ENCODE data around the gene CCDC12. TPM values are rescaled to one million over a fixed set of nuclear protein-coding genes. Genes with fewer than 3 reads are reported as not detected.

CCDC12 gene
- total RNA-seq, 1 donor from 2014 or later, result 60.3 TPM

DNA sequence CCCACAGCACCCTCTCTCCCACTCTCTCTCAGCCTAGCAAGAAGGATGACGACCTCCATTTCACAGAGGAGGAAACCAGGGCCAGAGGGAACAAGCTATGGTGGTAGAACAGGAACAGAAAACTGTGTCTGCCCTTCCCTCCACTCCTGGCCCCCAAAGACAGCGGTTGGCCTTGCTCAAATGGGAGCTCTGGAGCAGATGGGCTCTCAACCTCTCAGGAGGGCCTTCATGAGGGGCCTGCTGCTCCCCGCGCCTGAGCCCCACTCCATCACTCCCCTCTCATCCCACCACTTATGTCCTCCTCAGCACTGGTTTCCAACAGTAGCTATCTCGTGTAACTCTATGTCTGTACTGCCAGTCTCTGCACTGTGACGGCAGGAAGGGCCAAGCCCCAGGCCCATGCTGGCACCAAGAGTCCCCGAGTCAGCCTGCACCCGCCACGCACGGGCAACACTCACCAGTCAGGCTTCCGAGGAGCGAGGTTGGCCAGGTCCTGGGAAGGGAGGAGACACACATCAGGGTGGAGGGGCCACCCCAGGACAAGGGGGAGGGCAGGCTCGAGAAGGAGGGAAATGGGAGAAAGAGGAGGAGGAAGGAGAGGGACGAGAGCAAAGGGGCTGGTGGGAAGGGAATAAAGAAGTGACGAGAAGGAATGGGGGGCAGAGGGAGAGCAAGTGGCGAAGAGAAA, 53.5 kb downstream of the CCDC12 start:
- H3K4me3 ChIP-seq (ENCODE audit: low read depth, low read length), result no peak overlapping the region
- DNase-seq (ENCODE audit: low read depth), result no peak
- TF ChIP-seq, protein P1, sequence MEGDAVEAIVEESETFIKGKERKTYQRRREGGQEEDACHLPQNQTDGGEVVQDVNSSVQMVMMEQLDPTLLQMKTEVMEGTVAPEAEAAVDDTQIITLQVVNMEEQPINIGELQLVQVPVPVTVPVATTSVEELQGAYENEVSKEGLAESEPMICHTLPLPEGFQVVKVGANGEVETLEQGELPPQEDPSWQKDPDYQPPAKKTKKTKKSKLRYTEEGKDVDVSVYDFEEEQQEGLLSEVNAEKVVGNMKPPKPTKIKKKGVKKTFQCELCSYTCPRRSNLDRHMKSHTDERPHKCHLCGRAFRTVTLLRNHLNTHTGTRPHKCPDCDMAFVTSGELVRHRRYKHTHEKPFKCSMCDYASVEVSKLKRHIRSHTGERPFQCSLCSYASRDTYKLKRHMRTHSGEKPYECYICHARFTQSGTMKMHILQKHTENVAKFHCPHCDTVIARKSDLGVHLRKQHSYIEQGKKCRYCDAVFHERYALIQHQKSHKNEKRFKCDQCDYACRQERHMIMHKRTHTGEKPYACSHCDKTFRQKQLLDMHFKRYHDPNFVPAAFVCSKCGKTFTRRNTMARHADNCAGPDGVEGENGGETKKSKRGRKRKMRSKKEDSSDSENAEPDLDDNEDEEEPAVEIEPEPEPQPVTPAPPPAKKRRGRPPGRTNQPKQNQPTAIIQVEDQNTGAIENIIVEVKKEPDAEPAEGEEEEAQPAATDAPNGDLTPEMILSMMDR (conservative IDR thresholded peaks at IDR 0.05; ENCODE audit: low read depth, low read length), result no peak

DNA sequence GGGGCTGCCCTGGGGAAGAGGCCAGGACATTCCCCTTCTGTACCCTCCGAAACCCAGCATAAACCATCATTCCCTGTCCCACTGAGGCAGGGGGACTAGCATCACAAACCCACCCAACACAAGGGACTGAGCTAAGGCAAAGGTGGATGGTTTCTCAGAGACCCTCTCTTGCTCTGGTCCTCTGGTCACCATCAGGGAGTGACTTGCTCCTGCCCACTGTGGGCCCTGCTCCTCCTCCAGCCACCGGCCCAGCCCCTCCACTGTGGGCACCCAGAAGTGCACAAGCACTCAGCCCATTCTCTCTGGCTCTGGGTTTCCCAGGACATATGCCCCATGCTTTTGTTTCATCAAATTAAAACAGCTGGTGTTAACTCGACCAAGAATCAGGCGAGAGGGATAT, 54.1 kb downstream of the CCDC12 start:
- no peak for DNase-seq (ENCODE audit: low read depth)
- TF ChIP-seq, protein P1 (conservative IDR thresholded peaks at IDR 0.05; ENCODE audit: low read depth, low read length), result no peak
- no peak overlapping the region for H3K4me3 ChIP-seq (ENCODE audit: low read depth, low read length)

DNA sequence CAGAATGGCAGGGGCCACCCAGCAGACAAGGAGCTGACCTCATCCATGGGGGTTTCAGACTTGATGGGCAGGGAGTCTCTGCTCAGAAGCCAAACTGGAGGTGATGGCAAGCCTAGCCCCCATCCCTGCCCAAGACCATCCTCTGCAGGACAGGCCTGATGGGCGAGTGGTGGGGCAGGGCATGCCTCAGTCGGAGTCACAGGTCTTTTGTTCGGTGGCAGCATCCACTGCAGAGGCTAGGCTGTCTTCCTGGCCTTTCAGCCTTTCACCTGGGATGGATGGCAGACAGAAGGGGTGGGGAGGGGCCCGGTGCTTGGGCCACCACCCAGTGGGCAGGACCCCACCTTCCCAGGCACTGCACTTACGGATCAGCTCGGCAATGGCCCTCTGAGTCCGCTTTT, 54.7 kb downstream of the CCDC12 start:
- no peak overlapping the region for H3K4me3 ChIP-seq (ENCODE audit: low read depth, low read length)
- DNase-seq (ENCODE audit: low read depth), result no peak
- TF ChIP-seq, protein P1 (conservative IDR thresholded peaks at IDR 0.05; ENCODE audit: low read depth, low read length), result no peak

DNA sequence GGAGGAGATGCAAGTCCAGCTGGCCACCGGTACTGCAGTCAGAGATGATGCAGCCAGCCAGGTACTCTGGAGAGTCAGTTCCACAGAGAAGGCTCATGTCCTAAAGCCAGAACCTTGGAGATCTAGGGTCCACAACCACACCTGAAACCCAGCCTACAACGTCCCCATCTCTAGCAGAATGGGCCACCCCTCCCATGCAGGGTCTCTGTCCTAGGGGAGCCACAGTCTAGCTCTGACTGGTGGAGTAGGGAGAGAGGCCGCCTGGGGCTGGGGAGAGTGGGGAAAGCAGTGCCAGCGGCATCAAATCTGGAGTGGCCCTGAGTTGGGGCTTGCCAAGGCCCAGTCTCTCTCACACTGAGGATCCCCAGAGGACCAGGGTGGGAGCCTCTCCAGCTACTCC, 55.5 kb downstream of the CCDC12 start:
- no peak for DNase-seq (ENCODE audit: low read depth)
- TF ChIP-seq, protein P1 (conservative IDR thresholded peaks at IDR 0.05; ENCODE audit: low read depth, low read length), result no peak
- H3K4me3 ChIP-seq (ENCODE audit: low read depth, low read length), result no peak overlapping the region

DNA sequence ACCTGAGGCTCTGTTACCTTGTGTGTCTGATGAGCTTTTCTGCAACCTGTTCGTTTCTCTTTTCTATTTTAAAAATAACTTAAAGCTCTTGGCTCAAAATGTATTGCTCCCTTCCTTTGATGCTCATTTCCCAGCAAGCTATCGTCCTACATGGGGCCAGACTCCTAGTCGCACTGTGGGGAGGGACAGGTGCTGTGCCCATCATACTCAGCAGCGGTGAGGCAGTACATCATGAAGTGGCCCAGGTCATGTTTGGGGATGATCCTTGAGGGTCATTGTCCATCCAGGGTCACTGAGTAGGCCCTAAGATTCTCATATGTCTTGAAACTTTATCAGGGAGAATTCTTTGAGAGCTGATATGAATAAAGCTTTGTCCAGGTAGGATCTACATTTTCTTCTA, 57.9 kb downstream of the CCDC12 start:
- TF ChIP-seq, protein P1 (conservative IDR thresholded peaks at IDR 0.05; ENCODE audit: low read depth, low read length), result no peak

DNA sequence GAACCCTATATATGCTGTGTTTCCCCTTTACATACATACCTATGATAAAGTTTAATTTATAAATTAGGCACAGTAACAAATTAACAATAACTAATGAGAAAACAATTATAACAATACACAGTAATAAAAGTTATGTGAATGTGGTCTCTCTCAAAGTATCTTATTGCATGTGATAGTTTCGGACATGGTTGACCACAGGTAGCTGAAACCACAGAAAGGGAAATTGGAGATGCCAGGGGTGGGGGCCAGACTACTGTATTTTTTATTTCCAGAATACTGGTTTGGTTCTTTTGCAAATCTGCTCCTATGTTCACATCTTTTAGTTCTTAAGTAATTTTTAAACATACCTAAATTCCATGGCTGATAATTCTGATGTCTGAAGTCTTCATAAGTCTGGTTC, 58.3 kb downstream of the CCDC12 start:
- no peak for DNase-seq (ENCODE audit: low read depth)
- H3K4me3 ChIP-seq (ENCODE audit: low read depth, low read length), result no peak overlapping the region
- TF ChIP-seq, protein P1 (conservative IDR thresholded peaks at IDR 0.05; ENCODE audit: low read depth, low read length), result no peak

More for the DNA sequence above, 57.9 kb downstream of the CCDC12 start:
- no peak overlapping the region for H3K4me3 ChIP-seq (ENCODE audit: low read depth, low read length)
- DNase-seq (ENCODE audit: low read depth), result no peak

DNA sequence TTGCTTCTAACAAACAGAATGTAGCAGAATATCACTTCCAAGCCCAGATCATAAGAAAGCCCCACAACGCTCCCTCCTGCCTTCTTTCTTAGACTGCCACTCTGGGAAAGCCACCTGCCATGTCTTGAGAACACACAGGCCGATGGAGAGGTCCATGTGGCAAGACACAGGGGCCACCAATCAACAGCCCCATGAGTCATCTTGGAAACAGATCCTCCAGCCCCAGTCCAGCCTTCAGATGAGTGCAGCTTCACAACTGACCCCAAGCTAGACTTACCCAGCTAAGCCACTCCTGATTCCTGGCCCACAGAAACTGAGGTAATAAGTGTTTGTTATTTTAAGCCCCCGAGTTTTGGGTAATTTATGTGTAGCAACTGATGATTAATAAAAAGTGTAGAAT, 59.3 kb downstream of the CCDC12 start:
- TF ChIP-seq, protein P1 (conservative IDR thresholded peaks at IDR 0.05; ENCODE audit: low read depth, low read length), result no peak
- no peak overlapping the region for H3K4me3 ChIP-seq (ENCODE audit: low read depth, low read length)
- no peak for DNase-seq (ENCODE audit: low read depth)
